NCI-H2081 treated with DMSO at 0.1 percent for 48 hours (cell line): ENCODE measurements around the gene SPDYE16.
"Not testable (repeated sequence)": the region's sequence is repeated elsewhere in the genome, so short reads cannot be mapped to it uniquely, and the experiment has no call there.

Source experiments
- DNase-seq: peaks from one replicate; lab custom pipeline; 2025; lab: John Stamatoyannopoulos, UW

SPDYE16 gene

DNA sequence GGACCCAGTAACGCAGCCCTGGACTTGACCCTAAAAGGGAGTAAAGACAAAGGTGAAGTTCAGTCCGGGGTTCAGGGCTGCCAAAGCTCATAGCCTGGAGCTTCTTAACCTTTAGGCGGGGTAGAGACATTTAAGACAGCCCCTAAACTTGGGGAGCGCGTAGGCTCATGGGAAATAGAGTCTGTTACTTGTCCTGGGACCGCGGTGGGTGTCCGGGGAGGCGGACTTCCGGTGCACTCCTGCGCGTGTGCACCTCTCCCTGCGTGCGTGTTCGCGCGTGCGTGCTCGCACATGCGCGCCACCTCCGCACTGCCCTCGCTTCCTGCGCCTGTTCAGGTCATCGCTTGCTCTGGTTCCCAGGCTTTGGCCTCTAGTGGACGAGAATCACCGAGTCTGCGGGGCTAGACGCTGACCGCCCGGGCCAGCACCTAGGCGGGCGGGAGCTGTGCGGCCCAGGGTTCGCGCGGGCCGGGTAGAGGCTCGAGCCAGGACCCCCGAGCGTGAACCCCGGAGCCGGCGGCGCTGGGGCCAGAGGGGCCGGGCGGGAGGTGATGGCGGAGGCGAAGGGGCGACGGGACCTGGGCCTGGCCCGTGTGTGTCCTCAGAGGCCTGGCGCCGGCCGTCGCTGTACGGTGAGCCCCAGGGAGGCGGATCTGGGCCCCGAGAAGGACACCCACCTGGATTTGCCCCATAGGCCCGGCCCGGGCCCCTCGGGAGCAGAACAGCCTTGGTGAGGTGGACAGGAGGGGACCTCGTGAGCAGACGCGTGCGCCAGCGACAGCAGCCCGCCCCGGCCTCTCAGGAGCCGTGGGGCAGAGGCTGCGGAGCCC lies 6.1 kb upstream of the SPDYE16 start:
- DNase-seq = peak; percentile 9

DNA sequence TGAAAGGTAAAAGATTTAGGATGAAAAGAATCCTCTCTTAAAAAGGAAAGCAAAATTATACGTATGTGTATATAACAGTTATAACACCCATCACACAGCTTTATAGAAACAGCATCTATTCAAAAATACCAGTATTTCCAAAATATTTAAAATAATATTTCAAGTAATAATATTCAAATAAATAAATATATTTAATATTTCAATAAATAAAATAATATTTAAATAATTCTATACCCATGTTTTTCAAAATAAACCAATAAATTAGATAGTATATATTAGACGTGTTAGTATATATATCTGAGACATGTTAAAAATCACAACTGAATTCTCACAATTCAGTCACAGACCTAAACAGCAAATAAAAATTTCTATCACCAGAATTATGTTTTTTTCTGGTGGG lies 11.5 kb downstream of the SPDYE16 start:
- DNase-seq = not testable (repeated sequence)

DNA sequence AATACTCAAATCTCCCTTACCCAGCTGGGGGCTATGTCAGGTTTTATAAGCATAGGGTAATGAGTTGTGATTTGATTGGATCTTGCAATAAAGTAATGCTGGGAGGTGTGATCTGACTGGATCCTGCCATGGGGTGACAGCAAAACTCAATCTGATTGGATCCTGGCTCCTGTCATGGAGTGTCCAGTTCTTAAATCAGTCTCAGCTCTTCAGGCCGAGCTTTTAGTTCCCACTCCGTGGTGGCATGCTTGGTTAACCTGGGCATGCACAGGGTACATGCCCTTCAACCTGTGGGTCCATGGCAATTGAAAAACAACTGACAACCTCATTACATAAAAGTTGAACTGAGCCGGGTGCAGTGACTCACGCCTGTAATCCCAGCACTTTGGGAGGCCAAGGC lies 16.9 kb downstream of the SPDYE16 start:
- DNase-seq = not testable (repeated sequence)

GRCh38 chr7:76516932-76517331 lies 26.2 kb downstream of the SPDYE16 start:
- not testable (repeated sequence) for DNase-seq

GRCh38 chr7:76515999-76516443 lies 27.1 kb downstream of the SPDYE16 start:
- no peak for DNase-seq

DNA sequence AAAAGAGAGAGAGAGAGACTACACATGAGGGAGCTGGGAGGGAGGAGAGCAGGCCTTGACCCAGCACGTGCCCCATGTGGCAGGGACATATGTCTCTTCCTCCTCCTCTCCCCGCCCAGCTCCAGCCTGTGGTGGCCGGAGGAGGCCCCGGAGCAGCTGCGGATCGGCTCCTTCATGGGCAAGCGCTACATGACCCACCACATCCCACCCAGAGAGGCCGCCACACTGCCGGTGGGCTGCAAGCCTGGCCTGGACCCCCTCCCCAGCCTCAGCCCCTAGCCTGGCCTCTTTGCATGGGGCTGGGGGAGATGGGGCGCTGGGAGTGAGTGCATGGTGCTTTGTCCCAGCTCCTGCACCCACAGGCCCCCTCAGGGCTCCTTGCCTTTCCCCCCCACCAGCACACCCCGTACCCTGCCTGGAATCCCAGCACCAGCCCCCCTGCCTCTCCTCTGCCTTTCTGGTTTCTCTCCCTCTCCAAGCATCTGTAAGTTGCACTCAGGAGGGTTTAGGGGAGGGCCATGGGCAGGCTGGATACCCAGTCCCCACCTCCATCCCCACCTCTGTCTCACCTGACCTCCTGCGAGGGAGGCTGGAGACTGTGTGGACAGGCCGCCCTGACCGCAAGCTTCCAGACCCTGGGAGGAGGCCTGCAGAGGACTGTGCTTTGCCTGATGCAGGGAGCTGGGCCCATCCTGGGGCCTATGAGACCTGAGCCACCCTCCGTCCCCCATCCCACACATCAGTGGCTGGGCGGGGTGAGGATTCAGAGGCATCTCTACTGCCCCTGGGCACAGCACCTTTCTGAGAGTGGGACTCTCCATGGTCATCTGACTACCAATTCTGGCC lies 27.9 kb downstream of the SPDYE16 start:
- DNase-seq = no peak

DNA sequence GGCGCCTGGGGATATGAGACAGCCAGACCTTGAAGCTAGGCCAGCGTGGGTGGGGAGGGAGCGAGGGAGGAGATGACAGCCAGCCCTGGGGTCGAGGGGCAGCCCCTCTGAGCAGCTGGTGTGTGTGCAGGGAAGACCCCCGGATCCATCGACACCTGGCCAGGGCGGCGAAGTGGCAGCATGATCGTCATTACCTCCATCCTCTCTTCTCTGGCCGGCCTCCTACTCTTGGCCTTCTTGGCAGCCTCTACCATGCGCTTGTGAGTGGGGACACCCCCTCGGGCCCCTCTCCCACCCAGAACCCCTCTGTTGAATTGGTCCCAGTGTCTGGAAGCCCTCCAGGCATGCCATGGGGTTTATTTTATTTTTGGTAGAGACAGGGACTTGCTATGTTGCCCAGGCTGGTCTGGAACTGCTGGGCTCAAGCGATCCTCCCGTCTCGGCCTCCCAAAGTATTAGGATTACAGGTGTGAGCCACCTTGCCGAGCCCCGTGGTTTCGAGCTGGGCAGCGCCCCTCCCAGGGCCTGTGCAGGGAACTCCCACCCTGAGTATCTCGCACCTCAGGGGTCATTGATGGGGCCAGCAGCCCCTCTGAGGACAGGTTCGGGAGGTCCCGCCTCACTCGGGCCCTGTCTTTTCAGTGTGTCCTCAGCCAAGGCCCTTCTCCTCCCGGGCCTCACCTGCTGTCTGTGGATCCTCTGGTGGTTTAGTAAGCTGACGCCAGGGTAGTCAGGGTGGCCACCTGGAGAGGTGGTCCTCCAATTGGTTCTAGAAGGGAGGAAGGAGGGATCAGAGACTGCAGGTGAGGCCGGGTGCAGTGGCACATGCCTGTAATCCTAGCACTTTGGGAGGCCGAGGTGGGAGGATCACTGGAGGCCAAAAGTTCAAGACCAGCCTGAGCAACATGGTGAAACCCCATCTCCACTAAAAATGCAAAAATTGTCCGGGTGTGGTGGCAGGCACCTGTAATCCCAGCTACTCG lies 29.0 kb downstream of the SPDYE16 start:
- DNase-seq = no peak

DNA sequence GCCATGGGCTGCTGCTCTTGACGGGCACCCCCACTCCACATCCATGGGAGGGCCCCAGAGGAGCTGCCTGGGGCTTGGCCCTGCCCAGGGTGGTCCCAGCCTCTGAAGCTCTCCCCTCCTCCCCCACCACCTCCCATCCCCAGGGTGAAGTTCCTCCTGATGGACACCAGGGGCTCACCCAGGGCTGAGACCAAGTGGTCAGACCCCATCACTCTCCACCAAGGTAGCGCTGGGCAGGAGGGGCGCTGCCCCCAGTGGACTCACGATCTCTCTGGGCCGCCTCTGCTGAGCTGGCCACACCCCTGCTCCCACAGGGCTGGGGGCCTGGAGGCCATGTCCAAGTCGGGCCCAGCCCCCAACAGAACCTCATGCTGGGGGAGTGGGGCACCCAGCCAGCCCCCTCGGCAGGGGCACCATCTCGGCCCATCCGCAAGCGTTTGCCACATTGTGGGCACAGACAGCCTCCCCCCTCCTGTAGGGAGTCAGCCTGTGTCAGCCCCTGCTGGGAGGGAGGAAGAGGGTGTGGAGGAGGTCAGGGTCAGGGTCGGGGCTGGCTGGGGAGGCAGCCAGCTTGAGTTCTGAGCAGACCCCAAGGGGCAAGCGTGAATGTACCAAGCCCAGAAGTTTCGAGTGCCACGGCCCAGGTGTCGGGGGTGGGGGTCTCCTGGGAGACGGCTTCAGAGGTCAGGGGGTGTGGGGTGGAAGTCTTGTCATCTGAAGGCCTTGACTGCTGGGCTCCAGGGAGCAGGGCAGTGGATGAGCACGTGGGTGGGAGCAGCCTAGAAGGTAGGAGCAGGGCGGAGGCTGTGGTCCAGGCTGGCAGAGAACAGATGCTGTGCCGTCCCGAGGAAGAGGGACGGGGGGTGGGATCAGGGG lies 29.9 kb downstream of the SPDYE16 start:
- DNase-seq = no peak

- not testable (repeated sequence) for DNase-seq
Measured at GRCh38 chr7:76511911-76512885, 30.9 kb downstream of the SPDYE16 start.

GRCh38 chr7:76511200-76511910 lies 31.7 kb downstream of the SPDYE16 start:
- not testable (repeated sequence) for DNase-seq

GRCh38 chr7:76509931-76510877 lies 32.9 kb downstream of the SPDYE16 start, which contains the start of gene UPK3B:
Gene UPK3B, plus strand, starts transcription at chr7:76510552. Its CDS starts 101 bp downstream, at chr7:76510653.
- no peak for DNase-seq

- no peak for DNase-seq
Measured at GRCh38 chr7:76507723-76508406, 35.2 kb downstream of the SPDYE16 start.

DNA sequence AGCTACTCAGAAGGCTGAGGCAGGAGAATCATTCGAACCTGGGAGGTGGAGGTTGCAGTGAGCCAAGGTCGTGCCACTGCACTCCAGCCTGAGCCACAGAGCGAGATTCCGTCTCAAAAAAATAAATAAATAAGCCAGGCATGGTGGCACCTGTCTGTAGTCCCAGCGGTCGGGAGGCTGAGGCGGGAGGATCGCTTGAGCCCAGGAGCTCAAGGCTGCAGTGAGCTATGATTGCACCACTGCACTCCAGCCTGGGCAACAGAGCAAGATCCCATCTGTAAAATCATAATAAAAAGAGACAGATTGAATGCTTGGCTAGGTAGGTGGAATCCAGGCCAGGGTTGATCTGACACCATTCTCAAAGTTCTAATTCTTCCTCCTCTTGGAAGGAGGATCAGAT lies 36.5 kb downstream of the SPDYE16 start:
- DNase-seq = not testable (repeated sequence)

DNA sequence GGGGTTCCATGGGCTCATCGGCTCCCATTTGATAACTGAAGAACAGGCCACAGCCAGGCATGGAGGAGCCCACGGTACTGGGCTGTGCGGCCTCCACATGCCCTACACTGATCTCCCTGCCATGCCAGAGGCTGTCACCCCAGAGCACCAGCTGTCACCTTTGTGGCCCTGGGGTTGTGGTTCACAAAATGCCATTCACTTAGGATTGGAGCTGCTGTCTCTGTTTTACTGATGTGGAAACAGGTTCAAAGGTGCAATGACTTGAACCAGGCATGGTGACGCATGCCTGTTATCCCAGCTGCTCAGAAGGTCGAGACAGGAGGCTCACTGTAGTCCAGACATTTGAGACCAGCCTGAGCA lies 37.0 kb downstream of the SPDYE16 start:
- DNase-seq = no peak

- no peak for DNase-seq
Measured at GRCh38 chr7:76505168-76506080, 37.7 kb downstream of the SPDYE16 start.
